ENCODE measurements around the gene CYP2J2. TPM values are rescaled to one million over a fixed set of nuclear protein-coding genes. Genes with fewer than 3 reads are reported as not detected.

The CYP2J2 gene
- total and polyA plus RNA-seq, 7 donors: 1.4 to 55.7 (median 3.9) TPM

DNA sequence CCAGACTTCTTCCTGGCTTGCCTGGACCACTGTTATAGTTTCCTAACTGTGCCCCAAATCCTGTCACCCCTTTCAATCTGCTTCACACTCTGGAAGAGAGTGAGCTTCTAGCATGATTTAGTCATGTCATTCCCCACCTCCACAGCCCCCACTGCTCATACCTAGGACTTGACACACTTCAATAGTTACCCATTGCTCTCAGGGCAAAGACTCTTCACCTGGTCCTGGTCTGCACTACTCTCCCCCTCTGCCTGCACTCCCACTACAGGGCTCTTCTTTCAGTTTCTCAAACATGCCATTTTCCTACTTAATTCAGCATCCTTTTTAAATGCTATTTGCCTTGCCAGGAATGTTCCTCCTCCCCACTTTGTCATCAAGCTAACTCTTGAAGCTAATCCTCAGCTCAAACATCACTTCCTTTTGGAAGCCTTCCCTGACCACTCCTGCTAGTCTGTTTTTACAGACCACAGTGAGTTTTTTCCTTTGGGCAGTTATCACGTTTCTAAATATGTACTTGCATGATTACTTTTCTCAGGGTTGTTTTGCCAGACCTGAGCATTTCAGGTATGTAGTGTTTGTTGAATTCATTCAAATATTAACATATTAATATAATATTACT, 24.7 kb downstream of the CYP2J2 start:
- no peak for DNase-seq
- TF ChIP-seq, protein P1, sequence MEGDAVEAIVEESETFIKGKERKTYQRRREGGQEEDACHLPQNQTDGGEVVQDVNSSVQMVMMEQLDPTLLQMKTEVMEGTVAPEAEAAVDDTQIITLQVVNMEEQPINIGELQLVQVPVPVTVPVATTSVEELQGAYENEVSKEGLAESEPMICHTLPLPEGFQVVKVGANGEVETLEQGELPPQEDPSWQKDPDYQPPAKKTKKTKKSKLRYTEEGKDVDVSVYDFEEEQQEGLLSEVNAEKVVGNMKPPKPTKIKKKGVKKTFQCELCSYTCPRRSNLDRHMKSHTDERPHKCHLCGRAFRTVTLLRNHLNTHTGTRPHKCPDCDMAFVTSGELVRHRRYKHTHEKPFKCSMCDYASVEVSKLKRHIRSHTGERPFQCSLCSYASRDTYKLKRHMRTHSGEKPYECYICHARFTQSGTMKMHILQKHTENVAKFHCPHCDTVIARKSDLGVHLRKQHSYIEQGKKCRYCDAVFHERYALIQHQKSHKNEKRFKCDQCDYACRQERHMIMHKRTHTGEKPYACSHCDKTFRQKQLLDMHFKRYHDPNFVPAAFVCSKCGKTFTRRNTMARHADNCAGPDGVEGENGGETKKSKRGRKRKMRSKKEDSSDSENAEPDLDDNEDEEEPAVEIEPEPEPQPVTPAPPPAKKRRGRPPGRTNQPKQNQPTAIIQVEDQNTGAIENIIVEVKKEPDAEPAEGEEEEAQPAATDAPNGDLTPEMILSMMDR (IDR thresholded peaks at IDR 0.05): no peak
- Histone ChIP-seq H3K27me3 (ENCODE audit: insufficient read depth in 3 of 3, low read length in 2 of 3) (no peaks in the 10 kb centered on the region), H3K27ac (no peak overlapping the region), H3K36me3 (ENCODE audit: insufficient read depth in 1 of 2, low read depth in 1 of 2) (peaks cover 0 to 10% of the 10 kb centered on the region in 2 donors), H3K9me3 (no peaks in the 10 kb centered on the region), H3K4me3 (no peak overlapping the region), H3K4me1 (no peaks in the 10 kb centered on the region)
- no peak for ATAC-seq
- WGBS, 3 donors: 33 to 46% (median 44%) methylated on average over 1 of the region's 1 CpG
- intact Hi-C loops (cut with DNase I): no loop called here

DNA sequence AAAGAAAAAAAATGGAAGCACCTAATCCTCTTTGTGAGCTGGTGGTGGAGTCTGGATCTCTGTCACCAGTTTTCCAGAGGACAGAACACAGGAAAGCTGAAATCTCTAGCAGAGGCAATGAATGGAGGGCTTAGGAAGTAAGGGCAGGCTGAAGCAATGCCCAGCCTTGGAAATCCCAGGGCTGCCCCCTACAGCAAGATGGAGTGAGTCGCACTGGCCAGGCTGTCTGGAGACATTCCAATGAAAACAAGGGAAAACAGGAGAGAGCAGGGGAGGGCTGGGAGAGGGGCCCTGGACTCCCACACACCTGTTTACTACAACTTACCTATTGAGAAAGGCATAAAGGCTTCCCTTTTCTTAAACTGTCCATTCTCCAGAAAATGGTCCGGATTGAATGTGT, 25.9 kb downstream of the CYP2J2 start:
- TF ChIP-seq, protein P1 (IDR thresholded peaks at IDR 0.05): no peak
- Histone ChIP-seq H3K4me1 (no peaks in the 10 kb centered on the region), H3K36me3 (ENCODE audit: insufficient read depth in 1 of 2, low read depth in 1 of 2) (peaks cover 0 to 7% of the 10 kb centered on the region in 2 donors), H3K4me3 (no peak overlapping the region), H3K27ac (no peak overlapping the region), H3K27me3 (ENCODE audit: insufficient read depth in 3 of 3, low read length in 2 of 3) (no peaks in the 10 kb centered on the region), H3K9me3 (no peaks in the 10 kb centered on the region)
- 84 to 88% (median 86%) methylated on average over 2 of the region's 2 CpGs for WGBS, 3 donors
- DNase-seq: no peak
- intact Hi-C loops (cut with DNase I): no loop called here
- ATAC-seq: no peak

- Histone ChIP-seq H3K27ac (no peak overlapping the region), H3K4me1 (no peaks in the 10 kb centered on the region), H3K4me3 (no peak overlapping the region), H3K9me3 (no peaks in the 10 kb centered on the region), H3K27me3 (ENCODE audit: insufficient read depth in 3 of 3, low read length in 2 of 3) (no peaks in the 10 kb centered on the region), H3K36me3 (ENCODE audit: insufficient read depth in 1 of 2, low read depth in 1 of 2) (no peaks in the 10 kb centered on the region)
- 28 to 42% (median 36%) methylated on average over 3 of the region's 3 CpGs for WGBS, 3 donors
- intact Hi-C loops (cut with DNase I): no loop called here
- no peak for ATAC-seq
- DNase-seq: no peak
- TF ChIP-seq, protein P1 (IDR thresholded peaks at IDR 0.05): no peak
Measured at GRCh38 chr1:59898927-59899326, 27.6 kb downstream of the CYP2J2 start.

- no peaks in the 10 kb centered on the region for H3K9me3 ChIP-seq
- no peaks in the 10 kb centered on the region for H3K4me1 ChIP-seq
- no peaks in the 10 kb centered on the region for H3K27me3 ChIP-seq (ENCODE audit: insufficient read depth in 3 of 3, low read length in 2 of 3)
- no peak overlapping the region for H3K4me3 ChIP-seq
- TF ChIP-seq, protein P1 (IDR thresholded peaks at IDR 0.05): no peak
- H3K27ac ChIP-seq: no peak overlapping the region
- intact Hi-C loops (cut with DNase I): no loop called here
- no peak for DNase-seq
- H3K36me3 ChIP-seq (ENCODE audit: insufficient read depth in 1 of 2, low read depth in 1 of 2): no peaks in the 10 kb centered on the region
- 30 to 56% (median 45%) methylated on average over 2 of the region's 2 CpGs for WGBS, 3 donors
- no peak for ATAC-seq
Measured at GRCh38 chr1:59897165-59897564, 29.4 kb downstream of the CYP2J2 start.

Data from psoas muscle (tissue), 8 donors.